ENCODE results near the gene CCNL2.
"Not testable (repeated sequence)": the region's sequence is repeated elsewhere in the genome, so short reads cannot be mapped to it uniquely, and the experiment has no call there.

CCNL2 gene

DNA sequence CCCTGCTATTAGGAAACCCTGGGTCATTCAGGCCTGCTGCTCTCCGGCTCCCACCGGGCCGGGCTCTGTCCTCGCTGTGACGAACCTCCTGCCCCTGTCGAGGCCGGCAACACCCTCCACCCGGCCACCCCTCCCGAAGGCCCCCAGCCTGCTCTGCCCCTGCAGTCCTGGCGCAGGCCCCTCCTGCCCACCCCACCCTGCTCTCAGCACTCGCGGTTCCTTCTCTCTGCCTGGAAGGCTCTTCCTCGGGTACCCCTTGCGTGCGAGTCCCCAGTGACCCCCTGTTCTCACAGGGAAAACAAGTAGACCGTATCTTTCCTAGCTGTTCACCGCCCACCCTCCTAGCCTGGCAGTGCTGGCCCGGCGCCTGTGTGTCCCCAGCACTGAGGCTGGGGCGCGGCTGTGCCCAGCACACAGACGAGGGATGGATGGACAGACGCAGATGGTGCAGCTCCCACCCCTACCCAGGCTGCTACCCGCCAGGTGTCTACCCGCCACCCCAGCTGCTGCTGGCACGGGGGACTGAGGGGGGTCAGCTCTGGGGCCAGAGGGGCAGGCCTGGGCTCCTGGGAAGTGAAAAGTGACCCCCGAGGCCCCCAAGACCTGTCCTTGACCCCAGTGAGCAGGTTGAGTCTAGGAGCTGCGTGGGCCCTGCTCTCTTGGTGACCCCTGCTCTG lies 33.3 kb upstream of the CCNL2 start:
- no peak for DNase-seq

DNA sequence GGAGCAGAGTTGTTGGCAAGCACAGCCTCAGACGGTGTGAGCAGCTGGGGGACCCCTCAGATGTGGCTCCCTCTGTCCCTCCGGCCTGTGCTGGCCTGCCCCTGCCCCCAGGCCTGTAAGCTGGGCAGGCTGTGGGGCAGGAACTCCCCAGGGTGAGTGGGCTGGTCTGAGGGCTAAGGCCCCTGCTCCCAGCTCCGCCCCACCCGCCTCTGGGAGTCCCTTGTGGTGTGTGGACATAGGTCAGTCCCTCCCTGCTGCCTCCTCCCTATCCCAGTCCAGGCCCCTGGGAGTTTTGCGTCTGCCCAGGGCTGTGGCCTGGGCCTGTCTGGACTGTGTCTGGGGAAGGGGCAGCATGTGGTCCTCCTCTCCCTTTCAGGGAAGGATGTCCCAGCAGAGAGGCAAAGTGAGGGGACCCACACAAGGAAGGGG lies 32.7 kb upstream of the CCNL2 start:
- DNase-seq: no peak

DNA sequence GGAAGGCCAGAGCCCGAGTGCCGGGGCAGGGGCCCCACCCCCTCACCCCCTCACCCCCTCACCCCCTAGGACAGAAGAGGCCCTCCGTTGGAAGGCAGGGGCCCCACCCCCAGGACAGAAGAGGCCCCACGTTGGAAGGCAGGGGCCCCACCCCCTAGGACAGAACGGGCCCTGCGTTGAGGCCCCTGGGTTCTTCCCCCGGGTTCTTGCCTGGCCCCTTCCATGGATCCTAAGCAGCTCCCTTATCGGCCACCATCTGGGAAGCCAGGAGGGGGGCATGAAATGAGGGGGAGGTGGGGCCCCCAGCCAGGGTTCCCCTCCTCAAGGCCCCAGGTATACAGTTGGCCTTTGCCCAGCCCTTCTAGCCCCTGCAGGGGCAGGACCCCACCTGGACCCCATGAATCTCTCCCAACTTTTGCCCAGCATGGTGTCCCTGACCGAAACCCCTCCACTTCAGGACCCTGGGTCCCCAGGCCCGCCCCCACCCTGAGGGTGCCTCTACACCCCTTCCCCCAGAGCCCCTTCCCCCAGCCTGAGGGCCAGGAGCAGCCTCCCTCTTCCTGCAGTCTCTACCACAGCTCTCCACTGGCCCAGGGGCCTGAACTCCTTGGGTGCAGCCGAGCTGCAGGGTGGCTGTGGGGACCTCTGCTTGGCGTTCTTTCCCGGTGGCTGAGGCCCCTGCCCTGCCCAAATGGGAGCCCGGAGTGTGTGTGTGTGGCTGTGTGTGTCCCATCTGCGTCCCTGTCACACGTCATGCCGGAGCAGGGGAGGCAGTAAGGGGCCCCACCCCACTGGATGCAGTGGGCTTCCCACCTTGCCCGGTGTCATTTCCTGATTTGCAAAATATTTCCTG lies 32.1 kb upstream of the CCNL2 start:
- DNase-seq: no peak

DNA sequence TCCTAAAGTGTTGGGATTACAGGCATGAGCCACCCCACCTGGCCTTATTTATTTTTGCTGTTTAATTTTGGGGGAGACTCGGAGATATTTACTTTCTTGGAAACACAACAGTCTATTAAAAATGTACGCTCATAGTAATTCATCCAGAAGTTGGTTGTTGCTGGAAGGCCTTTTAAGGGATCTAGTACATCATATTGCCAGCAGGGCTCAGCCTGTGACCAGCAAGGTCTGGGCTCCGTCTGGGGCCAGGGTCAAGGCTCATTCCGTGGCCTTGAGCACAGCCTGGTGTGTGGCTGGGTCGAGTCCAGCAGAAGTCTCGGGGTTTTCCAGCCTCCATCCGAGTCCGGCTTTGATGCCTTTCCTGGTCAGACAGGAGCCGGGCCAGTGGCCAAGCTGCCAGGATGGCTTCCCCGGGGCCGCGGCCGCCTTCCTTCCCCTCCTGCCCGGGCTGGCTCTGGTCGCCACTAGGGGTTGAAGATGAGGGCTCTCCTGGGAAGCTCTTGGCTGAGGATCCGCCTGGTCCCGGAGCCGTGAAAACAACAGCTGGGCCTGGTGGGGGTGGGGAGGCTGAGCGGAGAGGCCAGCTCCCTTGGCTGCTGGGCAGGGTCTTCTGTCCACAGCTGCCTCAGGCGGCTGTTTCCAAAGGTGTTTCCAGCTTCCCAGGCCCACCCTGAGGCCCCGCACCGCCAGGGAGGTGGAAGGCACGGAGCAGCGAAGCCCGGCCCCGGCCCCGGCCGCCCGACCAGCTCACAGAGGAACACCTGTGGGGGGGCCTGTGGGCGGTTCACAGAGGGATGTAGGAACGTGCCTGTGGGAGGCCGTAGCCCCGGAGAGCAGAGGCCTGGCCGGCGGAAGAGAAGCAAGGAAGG lies 31.2 kb upstream of the CCNL2 start:
- DNase-seq: no peak

DNA sequence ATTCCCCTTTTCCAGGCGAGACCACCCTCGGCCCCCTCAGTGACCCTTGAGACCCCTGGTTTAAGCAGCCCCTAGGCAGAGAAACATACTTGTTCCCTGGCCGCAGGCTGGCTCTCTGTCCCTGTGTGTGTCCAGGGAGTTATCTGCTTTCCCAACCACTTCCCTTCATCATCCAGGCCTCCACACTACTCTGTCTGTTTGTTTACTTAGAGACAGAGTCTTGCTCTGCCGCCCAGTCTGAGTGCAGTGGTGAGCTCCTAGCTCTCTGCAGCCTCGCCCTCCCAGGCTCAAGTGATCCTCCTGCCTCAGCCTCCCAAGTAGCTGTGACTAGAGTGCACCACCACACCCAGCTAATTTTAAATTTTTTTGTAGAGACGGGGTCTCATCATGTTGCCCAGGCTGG lies 30.5 kb upstream of the CCNL2 start:
- no peak for DNase-seq

DNA sequence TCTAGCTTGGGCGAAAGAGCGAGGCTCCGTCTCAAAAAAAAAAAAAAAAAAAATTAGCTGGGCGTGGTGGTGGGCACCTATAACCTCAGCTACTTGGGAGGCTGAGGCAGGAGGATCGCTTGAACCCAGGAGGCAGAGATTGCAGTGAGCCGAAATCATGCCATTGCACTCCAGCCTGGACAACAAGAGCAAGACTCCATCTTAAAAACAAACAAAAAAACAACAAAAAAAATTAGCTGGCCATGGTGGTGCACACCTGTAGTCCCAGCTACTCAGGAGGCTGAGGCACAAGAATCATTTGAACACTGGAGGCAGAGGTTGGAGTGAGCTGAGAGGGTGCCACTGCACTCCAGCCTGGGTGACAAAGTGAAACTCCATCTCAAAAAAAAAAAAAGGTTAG lies 29.8 kb upstream of the CCNL2 start:
- DNase-seq: not testable (repeated sequence)

DNA sequence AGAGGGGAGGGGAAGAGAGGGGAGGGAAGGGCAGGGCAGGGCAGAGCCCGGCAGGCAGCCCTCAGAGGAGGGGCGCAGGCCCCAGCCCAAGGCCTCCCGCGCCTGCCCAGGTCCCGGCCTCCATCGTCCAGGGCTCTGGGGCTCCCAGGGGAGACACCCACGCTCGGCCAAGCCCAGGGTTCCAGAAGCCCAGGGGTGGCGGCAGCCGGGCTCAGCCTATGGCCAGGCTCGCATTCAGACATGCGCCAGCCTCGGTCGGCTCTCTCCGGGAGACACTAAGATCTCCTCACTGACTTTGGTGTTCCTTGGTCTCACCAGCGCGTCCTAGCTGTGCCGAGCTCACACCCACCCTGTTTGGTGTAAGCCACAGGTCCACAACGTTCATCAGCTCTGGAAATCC lies 29.0 kb upstream of the CCNL2 start:
- no peak for DNase-seq

DNA sequence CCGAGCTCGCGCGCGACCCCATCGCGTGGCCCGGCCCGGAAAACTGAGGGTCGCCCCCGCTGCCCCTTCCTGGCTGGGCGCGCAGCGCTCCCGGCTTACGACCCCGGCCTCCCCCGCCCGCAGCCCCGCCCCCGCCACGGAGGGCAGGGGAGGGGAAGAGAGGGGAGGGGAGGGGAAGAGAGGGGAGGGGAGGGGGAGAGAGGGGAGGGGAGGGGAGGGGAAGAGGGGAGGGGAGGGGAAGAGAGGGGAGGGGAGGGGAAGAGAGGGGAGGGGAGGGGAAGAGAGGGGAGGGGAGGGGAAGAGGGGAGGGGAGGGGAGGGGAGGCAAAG lies 28.6 kb upstream of the CCNL2 start:
- DNase-seq: no peak

DNA sequence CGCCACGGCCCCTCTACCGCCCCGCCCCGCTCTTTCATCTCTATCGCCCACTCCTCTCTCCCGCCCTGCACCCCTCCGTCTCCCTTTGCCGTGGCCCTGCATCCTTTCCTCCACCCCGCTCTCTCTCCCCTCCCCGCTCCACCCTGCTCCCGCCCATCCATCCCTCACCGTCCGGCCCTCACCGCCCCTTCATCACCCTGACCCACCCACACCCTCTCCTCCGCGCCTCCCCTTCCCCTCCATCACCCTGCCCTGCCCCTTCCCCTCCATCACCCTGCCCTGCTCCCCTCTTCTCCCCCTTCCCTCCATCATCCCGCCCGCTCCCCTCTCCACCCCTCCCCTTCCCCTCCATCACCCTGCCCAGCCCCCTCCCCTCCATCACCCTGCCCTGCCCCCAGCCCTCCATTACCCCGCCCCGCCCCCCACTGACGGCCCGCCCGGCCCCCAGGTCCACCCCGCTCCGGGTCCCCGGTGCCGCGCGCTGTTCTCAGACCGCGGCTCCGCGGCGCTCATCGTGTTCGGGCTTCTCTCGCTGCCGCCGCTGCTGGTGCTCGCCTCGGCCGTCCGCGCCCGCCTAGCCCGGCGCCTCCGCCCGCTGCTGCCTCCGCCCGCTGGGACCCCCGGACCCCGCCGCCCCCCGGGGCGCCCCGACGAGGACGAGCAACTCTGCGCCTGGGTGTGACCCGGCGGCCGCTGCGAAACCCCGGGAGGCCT lies 28.1 kb upstream of the CCNL2 start:
- DNase-seq: no peak

DNA sequence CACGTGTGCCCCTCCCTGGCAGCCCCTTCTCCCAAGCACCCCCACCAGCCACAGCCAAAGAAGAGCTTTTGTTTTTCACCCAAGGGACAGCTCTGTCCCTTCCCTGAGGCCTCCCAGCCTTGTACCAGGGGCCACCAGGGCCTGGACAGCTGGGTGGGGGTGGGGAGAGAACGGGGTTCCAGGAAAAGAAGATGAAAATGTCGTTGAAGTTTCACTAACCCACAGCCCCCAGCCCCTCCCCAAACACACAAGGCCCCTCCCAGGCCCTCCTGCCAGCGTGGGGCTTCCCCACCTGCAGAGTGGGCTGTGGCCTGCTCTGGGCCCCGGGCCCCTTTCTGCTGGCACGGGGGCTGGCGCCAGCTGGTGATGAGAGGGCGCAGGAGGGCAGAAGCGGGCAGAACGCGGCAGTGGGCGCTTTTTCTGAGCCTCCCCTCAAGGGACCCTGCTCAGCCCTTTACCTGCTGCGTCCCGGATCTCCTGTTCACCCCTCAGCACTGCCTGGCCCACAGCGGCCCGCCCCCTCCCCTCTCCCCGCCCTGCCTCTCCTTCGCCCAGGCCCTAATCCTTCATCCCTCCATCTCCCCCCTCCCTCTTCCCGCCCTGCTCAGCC lies 27.5 kb upstream of the CCNL2 start:
- no peak for DNase-seq

DNA sequence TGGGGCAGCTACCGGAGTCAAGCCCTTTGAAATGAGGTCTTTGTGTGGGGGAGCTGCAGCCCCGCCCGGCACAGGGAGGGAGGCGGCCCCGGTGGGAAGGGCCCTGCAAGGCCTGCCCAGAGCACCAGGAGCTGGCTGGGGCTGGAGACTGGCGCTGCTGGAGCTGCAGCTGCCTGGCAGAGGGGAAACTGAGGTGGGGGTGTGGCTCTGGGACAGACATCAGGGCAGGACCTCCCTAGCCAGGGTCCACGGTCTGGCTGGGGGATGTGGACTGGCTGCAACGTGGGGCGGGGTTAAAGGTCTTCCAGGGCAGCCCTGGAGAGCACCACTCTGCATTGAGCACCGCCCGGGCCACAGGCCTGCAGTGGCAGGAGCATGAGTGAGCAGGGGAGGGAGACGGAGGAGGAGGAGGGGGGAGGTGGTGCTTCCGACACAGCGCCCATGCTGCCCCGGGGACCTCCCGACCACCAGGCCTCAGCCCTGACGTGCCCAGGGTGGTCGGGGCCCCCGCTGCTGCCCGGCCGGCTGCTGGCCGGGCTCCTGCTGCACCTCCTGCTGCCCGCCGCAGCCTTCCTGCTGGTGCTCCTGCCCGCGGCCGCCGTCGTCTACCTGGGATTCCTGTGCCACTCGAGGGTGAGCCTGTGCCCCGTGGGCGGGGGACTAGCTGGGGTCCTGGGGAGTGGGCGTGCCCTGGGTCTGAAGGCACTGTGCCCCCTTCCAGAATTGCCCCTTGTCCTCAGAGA lies 26.8 kb upstream of the CCNL2 start:
- no peak for DNase-seq

DNA sequence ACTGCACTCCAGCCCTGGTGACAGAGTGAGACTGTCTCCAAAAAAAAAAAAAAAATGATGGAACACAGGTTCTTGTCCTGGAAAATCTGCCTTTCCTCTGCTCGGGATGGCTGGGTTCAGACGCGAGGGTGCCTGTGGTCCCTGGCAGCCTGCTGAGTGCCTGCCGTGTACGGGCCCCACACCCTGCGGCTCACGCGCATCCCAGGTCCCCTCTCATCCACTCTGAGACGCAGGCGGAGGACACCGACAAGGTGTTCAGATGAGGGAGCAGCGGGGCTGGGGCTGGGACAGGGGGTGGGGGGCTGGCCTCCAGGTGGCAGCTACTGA lies 26.3 kb upstream of the CCNL2 start:
- no peak for DNase-seq

DNA sequence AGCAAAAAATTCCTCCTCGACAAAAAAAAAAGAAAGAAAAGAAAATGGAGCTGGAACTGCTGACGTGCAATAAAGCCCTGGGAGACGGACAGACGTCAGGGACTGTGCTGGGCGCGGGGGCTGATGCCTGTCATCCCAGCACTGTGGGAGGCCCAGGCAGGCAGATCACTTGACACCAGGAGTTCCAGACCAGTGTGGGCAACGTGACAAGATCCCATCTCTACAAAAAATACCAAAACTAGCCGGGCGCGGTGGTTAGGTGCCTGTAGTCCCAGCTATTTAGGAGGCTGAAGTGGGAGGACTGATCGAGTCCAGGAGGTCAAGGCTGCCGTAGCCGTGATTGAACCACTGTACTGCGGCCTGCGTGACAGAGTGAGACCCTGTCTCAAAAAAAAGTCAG lies 25.6 kb upstream of the CCNL2 start:
- DNase-seq: no peak

DNA sequence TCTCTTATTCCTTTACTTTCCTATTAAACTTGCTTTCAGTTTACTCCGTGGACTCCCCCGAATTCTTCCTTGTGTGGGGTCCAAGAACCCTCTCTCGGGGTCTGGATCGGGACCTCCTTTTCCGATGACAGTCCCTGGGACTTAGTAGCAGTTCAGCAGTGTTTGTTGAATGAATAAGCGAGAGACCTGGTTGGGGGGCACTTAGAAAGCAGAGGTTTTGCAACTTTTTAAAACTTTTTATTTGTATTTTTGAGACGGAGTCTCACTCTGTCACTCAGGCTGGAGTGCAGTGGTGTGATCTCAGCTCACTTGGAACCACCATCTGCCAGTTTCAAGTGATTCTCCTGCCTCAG lies 24.1 kb upstream of the CCNL2 start:
- DNase-seq: no peak

DNA sequence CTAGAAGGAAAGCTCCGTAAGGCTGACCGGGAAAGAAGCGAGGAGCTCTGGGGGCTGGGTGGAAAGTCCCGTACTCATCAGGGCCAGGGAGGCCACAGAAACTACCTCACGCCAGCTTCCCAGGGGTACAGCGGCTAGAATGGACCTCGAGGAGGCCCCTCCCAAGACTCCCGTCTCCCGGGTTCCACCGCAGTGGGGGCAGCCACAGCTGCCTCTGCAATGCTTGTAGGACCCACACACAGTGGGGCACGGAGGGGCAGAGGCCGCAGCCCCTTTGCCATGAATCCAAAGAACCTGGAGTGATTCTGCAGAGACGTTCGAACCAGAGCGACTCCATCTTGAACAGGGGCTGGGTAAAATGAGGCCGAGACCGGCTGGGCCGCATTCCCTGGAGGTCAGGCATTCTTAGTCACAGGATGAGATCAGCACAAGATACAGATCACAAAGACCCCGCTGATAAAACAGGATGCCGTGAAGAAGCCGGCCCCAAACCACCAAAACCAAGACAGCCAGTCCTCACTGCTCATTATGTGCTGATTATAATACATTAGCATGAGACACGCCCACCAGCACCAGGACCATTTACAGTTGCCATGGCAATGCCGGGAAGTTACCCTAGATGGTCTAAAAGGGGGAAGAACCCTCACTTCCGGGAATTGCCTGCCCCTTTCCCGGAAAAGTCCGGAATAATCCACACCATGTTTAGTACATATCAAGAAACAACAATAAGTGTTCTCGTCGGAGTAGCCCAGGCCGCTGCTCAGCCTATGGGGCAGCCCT lies 23.5 kb upstream of the CCNL2 start:
- no peak for DNase-seq

DNA sequence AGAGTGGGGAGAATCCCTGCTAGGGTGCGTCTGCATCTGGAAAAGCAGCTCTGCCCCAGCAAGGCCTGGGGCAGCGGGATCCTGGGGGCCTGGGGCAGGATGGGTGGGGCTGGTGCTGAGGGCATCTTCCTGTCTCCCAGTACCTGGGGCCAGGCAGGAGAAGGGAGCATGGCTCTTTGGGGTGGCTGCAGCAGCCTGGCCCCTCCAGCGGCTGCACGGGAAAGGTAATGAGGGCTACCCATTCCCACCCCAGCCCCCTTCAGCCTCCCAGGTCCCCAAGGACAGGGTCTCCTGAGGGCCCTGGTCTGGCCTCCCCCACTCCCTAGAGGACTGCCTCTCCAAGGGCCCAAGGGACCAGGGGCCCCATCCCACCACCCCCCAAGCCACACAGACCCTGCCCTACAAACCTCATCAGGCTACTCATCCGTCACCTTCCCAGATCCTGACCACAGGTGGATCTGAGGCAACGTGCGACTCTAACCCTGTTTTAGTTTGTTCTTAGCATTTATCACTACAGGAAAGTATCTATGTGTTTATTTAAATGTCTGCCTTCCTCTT lies 22.9 kb upstream of the CCNL2 start:
- no peak for DNase-seq

DNA sequence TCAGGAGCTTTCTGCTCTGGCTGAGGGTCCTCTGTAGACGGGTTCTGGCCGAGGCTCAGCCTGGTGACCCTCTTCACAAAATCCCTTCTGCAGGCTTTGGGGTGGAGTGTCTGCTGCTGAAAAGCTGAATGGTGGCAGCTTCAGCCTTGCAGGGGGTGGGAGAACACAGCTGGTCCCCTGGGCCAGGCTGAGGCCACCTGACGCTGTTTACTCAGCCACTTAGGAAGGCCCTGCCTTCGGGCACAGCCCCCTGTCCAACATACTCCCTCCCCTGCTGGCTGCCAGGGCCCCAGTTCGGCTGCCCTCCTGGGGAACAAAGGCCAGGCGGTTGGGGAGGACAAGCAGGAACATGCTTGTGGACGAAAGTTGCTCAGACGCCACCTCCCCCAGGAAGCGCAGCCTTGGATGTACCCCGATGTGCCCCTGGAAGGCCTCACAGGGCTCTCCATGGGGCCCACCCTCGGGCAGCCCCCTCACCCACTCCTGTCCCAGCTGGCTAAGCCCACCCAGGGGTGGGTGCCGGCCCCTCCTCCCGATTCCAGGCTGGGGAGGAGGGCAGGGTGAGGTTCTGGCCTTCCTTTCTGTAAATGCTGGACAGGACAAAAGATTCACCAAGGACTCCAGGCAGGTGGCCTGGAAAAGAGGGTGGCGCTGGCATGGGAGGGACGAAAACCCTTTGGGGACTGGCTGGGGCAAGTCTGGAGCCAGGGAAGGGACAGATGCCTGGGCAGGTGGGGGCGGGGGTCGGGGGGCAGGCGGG lies 22.2 kb upstream of the CCNL2 start, which contains the start of gene ANKRD65:
Gene ANKRD65, minus strand, starts transcription at position 130 of the 760 bp plus-strand sequence. CDS start 271 bp downstream, outside the sequence.
- DNase-seq: no peak

DNA sequence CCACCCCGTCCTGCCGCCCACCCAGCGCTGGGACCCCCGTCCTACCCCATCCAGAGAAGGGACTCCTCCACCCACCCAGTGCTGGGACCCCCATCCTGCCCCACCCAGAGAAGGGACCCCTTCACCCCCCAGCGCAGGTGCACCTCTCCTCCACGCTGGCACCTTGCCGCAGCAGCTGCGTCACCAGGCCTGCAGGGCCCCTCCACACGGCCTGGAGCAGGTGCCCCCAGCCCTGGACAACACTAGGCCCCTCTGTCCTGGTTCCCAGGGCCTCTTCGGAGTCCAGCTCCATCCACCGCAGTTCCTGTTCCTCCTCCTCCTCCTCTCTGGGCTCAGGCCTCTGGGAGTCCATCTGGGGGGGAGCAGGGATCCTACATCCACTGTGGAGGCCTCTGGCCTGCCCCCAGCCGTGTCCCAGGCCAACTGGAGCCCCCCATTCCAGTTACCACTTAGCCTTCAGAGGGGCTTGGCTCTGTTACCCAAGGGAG lies 21.6 kb upstream of the CCNL2 start:
- no peak for DNase-seq

DNA sequence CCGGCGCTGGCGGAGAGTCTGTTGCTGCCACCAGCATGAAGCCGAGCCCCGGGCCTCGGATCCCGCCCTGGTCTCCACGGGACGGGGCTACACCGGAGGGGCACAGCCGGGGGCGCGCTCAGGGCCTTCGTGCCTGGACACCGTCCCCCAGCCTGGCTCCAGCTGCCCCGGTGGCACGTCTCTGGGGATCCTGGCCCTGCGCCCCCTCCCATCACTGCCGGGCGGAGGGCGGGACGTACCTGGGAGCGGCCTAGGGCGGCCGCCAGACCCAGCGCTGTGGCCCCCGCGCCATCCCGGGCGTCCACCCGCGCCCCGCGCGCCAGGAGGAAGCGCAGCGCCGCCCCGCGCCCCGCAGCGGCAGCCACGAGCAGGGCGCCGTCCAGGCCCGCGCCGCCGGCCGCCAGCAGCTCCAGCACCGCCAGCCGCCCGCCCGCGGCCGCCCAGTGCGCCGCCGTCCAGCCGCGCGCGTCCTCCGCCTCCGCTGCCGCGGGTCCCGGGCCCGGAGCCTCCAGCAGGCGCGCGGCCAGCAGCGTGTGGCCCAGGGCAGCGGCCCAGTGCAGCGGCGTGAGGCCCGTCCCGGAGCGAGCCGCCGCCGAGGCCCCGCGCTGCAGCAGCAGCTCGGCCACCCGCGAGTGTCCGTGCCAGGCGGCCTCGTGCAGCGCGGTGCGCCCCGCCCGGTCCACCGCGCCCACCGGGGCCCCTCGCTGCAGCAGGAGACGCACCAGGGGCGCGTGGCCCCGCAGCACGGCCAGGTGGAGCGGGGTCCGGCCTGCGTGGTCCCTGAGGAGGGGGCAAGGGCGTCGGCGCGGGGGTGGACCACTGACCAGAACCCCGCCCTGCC lies 20.9 kb upstream of the CCNL2 start:
- DNase-seq: no peak
